GM21723 (cell line): Measurements from ENCODE around the gene BCAR3.

Source experiments
- ATAC-seq: cut with Tn5 transposase; IDR thresholded peaks from one replicate; pipeline ENCODE4 v1.9.1; 2021; ENCODE audit warnings: mild to moderate bottlenecking, moderate library complexity; ENCODE audit not compliant: unreplicated experiment

BCAR3 gene

DNA sequence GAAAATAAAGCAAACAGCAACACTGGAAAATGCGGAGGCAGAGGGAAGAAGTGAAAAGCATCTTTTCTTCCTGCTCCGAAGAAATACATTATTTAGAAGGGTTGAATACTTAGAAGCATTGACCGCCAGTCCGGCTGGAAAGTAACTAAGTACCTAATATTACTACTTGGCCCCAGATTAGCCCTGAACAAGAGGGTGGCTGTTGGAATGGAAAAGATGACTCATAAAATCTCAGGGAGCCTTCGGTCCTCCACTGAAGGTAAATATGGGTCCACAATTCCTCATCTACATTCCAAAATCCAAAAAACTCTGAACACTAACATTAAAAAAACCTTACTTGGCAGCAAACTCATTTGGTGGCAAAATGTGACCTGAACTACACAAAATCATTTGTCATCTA, 40.1 kb downstream of the BCAR3 start:
- ATAC-seq = no peak

- ATAC-seq = no peak
These were observed 40.8 kb downstream of the BCAR3 start for GRCh38 chr1:93640656-93641440.

DNA sequence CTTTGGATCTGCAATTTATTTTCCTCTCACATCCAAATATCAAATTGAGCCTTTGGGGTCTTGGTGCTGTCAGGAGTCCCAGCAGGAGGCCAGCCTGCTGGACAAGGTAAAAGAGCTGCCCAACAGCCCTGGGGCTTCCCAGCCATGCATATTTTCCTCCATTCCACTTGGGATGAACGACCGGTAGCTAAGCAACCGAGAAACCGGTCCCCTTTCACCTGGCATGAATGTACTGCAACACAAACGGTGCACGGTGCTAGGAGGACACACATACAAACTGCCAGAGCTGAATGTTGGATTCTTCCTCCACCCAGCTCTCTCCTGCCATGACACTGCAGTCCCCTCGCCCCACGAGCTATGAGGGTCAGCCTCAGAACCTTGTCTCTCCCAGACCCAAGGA, 42.7 kb downstream of the BCAR3 start:
- ATAC-seq = no peak

- ATAC-seq = no peak
These were observed 43.3 kb downstream of the BCAR3 start for GRCh38 chr1:93638307-93638847.

DNA sequence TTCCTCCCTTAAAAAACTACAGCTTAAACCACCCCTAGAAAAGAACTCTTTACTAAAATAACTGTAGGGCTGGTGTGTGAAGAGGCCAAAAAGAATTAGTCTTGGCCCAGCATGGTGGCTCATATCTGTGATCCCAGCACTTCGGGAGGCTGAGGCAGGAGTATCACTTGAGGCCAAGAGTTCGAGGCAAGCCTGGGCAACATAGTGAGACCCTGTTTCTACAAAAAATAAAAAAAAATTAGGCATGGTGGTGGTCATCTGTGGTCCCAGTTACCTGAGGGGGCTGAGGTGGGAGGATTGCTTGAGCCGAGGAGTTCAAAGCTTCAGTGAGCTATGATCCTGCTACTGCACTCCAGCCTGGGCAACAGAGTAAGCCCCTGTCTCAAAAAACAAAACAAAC, 44.9 kb downstream of the BCAR3 start:
- no peak for ATAC-seq

GRCh38 chr1:93635614-93636543, 45.8 kb downstream of the BCAR3 start:
- no peak for ATAC-seq

GRCh38 chr1:93633313-93633712, 48.3 kb downstream of the BCAR3 start:
- ATAC-seq = no peak

DNA sequence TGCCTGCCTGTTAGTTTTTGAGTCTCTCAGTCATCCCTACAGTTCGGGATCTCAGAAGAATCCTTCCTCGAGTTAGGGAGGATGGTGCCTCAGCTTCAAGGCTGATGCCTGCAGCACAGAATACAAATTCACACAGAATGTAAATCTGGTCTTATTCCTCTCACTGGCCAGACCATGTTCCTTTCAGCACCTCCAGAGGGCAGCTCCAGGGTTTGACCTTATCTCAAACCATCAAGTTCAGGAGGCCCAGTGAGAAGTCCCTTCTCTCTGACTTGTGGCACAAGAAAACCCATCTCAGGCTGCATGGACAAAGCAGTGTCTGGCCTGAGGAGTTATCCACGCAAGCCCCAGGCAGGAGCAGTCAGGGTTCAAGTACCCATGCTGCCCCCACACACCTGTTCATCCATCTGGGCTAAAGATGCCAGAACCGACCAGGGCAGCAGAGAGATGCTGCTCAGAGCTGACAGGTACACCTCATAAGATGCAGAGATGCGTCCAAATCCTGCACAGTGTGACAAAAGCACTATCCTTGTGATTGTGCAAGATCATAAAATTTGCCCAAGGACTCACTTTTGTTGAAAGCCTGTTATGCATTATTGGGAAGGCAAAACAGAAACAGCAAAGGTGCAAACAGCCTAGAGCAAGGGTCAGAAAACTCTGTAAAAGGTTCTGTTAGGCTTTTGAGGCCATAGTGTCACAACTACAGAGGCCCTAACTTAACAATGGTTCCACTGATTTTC, 49.8 kb downstream of the BCAR3 start:
- ATAC-seq = no peak

- no peak for ATAC-seq
These were observed 51.5 kb downstream of the BCAR3 start for GRCh38 chr1:93630168-93630567.

GRCh38 chr1:93629101-93630059, 52.3 kb downstream of the BCAR3 start:
- peak; percentile 70 for ATAC-seq

- no peak for ATAC-seq
These were observed 53.0 kb downstream of the BCAR3 start for GRCh38 chr1:93628681-93629080.

GRCh38 chr1:93625582-93626327, 55.9 kb downstream of the BCAR3 start:
- no peak for ATAC-seq

GRCh38 chr1:93623875-93624274, 57.8 kb downstream of the BCAR3 start:
- ATAC-seq = no peak

- no peak for ATAC-seq
These were observed 58.2 kb downstream of the BCAR3 start for GRCh38 chr1:93623436-93623835.

- no peak for ATAC-seq
These were observed 60.4 kb downstream of the BCAR3 start for GRCh38 chr1:93621246-93621645.

- no peak for ATAC-seq
These were observed 60.8 kb downstream of the BCAR3 start for GRCh38 chr1:93620841-93621210.

DNA sequence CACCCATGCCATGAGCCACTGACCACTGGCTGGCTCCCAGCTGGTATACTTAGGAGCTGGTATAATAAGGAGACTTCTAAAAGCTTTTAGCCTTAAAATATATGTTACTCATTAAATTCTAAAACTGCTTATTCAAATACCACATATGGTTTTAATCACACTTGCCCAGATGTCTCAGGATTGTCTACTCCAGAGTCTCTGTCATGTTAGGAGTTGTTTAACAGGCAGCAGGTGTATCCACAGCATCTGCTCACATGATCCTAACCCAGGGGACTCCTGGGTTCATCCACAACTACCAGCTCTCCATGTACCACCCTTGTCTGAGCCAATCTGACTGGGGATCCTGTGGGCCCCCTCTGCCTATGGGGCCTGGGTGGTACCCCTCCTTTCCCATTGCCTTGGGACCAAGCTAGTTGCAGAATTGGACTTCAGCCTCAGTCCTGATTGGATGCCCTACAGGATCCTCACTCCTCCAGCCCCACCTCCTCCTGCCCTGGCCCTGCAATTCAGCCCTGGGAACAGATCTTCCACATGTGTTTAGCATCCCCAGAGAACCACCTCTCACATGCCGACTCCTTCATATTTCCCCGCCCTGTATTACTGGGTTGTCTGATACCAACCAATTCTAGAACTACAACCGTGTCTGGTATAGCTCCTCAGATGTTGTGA, 61.3 kb downstream of the BCAR3 start:
- ATAC-seq = no peak

- no peak for ATAC-seq
These were observed 62.0 kb downstream of the BCAR3 start for GRCh38 chr1:93619507-93620171.
